ENCODE data around the gene MOB3B. TPM values are rescaled to one million over a fixed set of nuclear protein-coding genes. Genes with fewer than 3 reads are reported as not detected.

Gene MOB3B
- total RNA-seq, 6 experiments from 2014 or later: not detected

DNA sequence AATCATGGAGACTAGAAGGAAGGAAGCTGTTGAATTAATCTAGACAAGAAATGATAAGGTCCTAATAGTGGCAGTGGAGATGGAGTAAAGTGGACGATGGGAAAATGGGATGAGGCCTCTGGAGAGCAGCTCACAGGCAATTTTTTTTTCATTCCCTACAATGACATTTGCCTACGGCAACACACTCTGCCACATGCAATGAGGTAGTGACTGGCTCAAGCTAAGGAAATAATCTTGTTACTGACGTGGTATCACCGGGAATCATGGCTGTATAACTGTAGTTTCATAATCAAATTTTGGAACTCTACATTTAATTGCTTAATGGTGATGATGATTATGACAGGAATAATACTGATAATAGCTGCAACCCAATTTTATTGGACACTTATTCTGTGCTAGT, 12.1 kb upstream of the MOB3B start:
- no peak for DNase-seq
- TF ChIP-seq, protein P1, sequence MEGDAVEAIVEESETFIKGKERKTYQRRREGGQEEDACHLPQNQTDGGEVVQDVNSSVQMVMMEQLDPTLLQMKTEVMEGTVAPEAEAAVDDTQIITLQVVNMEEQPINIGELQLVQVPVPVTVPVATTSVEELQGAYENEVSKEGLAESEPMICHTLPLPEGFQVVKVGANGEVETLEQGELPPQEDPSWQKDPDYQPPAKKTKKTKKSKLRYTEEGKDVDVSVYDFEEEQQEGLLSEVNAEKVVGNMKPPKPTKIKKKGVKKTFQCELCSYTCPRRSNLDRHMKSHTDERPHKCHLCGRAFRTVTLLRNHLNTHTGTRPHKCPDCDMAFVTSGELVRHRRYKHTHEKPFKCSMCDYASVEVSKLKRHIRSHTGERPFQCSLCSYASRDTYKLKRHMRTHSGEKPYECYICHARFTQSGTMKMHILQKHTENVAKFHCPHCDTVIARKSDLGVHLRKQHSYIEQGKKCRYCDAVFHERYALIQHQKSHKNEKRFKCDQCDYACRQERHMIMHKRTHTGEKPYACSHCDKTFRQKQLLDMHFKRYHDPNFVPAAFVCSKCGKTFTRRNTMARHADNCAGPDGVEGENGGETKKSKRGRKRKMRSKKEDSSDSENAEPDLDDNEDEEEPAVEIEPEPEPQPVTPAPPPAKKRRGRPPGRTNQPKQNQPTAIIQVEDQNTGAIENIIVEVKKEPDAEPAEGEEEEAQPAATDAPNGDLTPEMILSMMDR (IDR thresholded peaks at IDR 0.05): no peak
- H3K9me3 Mint-ChIP-seq: no peaks in the 10 kb centered on the region
- no peaks in the 10 kb centered on the region for H3K27me3 Mint-ChIP-seq (ENCODE audit: insufficient read depth)
- peaks cover 26% of the 10 kb centered on the region for H3K4me1 Mint-ChIP-seq (ENCODE audit: low read depth)
- no peaks in the 10 kb centered on the region for H3K36me3 Mint-ChIP-seq (ENCODE audit: low read depth)
- H3K27ac Mint-ChIP-seq: no peak overlapping the region
- no peak overlapping the region for H3K4me3 Mint-ChIP-seq

DNA sequence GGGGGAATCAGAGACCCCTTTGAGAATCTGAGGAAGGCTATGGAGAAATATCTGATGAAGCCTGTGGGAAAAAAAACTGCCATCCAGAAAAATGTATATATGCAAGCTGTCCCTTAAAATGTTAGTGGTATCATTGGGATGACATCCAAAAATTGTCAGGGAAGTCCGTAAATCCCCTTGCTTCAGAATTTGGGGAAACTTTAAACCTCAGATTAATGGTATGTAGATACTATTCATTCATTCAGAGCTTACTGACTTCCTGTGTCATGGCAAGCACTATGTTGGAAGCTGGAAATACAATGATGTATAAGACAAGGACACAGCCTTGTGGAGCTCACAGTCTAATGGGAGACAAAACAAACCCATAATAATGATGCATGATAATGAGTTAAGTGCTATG, 10.9 kb upstream of the MOB3B start:
- no peak for DNase-seq

DNA sequence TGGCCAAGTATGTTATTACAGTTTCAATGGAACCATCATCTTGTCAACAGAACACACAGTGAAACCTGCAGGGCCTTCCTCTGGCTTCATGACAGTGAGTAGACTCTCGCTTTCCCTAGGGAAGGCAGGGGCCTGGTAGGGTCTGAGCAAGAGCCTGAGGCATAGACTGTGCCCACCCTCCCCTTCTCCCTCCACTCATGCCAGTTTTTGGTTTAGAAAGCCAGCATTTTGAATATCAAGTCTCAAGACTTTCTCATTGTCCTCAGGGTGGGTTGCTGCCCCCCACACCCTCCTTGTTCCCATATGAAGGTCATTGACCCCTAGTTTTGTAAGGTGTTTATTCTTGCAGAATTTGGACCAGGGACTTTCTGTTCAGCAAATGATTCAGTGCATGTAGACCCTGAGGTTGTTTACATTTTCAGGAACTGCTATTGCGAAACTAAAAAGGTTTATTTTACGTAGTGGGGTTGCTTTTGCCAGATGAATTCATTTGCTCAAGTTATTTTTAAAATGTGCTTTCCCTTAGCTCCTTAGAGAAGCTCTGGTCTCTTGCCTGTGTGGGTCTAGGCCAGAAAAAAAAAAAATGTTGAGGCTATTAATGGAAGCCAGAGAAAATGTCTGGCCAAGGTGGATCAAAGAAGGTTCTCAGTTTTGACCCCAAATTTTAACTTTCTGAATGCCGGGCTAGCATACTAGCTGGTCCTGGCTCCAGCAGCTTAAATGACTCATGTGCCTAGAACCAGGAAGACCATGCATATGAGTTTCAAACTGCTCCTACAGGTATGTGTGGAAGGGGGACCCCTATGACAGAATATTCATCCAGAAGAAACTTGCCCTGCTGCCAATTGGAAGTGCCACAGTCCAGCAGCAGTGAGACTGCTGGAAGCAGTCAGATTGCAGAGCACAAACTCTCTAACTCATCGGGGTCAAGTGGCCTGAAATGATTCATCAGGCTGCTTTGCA, 10.1 kb upstream of the MOB3B start:
- TF ChIP-seq, protein P1 (IDR thresholded peaks at IDR 0.05): no peak
- Mint-ChIP-seq H3K9me3 (no peaks in the 10 kb centered on the region), H3K36me3 (ENCODE audit: low read depth) (no peaks in the 10 kb centered on the region), H3K27ac (peak overlapping the region; percentile 70), H3K4me3 (peak overlapping the region; percentile 41), H3K4me1 (ENCODE audit: low read depth) (peaks cover 26% of the 10 kb centered on the region), H3K27me3 (ENCODE audit: insufficient read depth) (no peaks in the 10 kb centered on the region; the same call in 1 of the 2 replicates)
- DNase-seq: peak; percentile 50

More for the DNA sequence above, 10.9 kb upstream of the MOB3B start:
- Mint-ChIP-seq H3K36me3 (ENCODE audit: low read depth) (no peaks in the 10 kb centered on the region), H3K9me3 (no peaks in the 10 kb centered on the region), H3K4me1 (ENCODE audit: low read depth) (peaks cover 26% of the 10 kb centered on the region), H3K4me3 (no peak overlapping the region), H3K27me3 (ENCODE audit: insufficient read depth) (no peaks in the 10 kb centered on the region), H3K27ac (no peak overlapping the region)
- TF ChIP-seq, protein P1 (IDR thresholded peaks at IDR 0.05): no peak

DNA sequence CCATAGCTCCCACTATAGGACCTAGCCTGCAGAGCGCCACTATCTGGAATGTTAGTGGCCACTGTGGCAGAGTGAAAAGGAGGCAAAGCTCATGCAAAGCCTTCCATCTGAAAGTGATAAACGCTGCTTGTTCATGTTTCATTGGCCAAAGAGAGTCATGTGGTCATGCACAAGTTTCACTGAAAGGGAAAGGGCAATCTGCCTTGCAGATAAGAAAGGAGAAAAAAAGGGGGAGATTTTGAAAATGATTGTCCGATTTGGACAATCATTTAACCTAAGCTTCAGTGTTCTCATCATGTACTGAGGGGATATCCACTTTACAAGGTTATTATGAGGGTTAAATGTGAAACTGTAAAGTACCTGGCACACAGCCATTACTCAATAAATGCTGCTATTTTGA, 9.0 kb upstream of the MOB3B start:
- Mint-ChIP-seq H3K27me3 (ENCODE audit: insufficient read depth) (peaks cover 7% of the 10 kb centered on the region; the same call in 1 of the 2 replicates), H3K27ac (no peak overlapping the region), H3K4me3 (no peak overlapping the region), H3K9me3 (no peaks in the 10 kb centered on the region), H3K4me1 (ENCODE audit: low read depth) (peaks cover 26% of the 10 kb centered on the region), H3K36me3 (ENCODE audit: low read depth) (no peaks in the 10 kb centered on the region)
- TF ChIP-seq, protein P1 (IDR thresholded peaks at IDR 0.05): no peak
- no peak for DNase-seq

DNA sequence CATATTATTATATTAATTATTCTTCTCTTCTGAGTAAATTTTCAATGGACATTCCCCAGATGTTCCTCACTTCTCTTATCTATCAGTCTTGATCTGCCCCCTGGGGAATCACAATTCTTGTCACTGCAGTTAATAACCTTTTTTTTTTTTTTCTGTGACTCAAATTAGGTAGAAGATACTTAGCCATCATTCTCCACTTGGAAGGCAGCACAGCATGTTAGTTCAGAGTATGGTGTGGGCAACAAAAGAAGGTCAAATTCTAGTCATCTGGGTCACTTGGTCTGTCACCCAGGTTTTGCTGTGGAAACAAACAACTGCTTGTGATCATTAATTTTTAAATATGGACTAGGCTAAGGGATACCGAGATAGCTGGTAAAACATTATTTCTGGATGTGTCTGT, 8.1 kb upstream of the MOB3B start:
- Mint-ChIP-seq H3K27ac (no peak overlapping the region), H3K36me3 (ENCODE audit: low read depth) (no peaks in the 10 kb centered on the region), H3K9me3 (no peaks in the 10 kb centered on the region), H3K4me3 (no peak overlapping the region), H3K27me3 (ENCODE audit: insufficient read depth) (peaks cover 7% of the 10 kb centered on the region; the same call in 1 of the 2 replicates), H3K4me1 (ENCODE audit: low read depth) (peaks cover 24% of the 10 kb centered on the region)
- no peak for DNase-seq
- TF ChIP-seq, protein P1 (IDR thresholded peaks at IDR 0.05): no peak

Data from HFFc6 (cell line).